ENCODE results near the gene ELF4. TPM values are rescaled to one million over a fixed set of nuclear protein-coding genes. Genes with fewer than 3 reads are reported as not detected.

Gene ELF4
- total and polyA plus RNA-seq, 9 donors: 9.3 to 25.6 (median 20.2) TPM

GRCh38 chrX:130015181-130015580 is 95.1 kb downstream of the ELF4 start:
- H3K36me3 ChIP-seq: no peaks in the 10 kb centered on the region
- no peak overlapping the region for H3K27ac ChIP-seq
- no peaks in the 10 kb centered on the region for H3K27me3 ChIP-seq
- no peaks in the 10 kb centered on the region for H3K9me3 ChIP-seq
- no peaks in the 10 kb centered on the region for H3K4me1 ChIP-seq (ENCODE audit: insufficient read depth)
- H3K4me3 ChIP-seq: no peak overlapping the region
- no peak for DNase-seq
- intact Hi-C loops (cut with DNase I): loop anchor here in 1 of 4 donors (10.0 kb wide), 1 partner anchor 80 kb away; no protein-coding TSS in a partner anchor
- 85 to 92% (median 88%) methylated on average over 15 of the region's 15 CpGs for WGBS, 3 donors
- TF ChIP-seq CTCF (IDR thresholded peaks at IDR 0.05): no peak
- no peak for TF ChIP-seq EP300 (IDR thresholded peaks at IDR 0.05)
- TF ChIP-seq POLR2A (IDR thresholded peaks at IDR 0.05): no peak

Other genes with a start within 250 kb of the ELF4 start
- 10 to 100 TPM; 11.7 to 22.6 (median 15.6) TPM for gene UTP14A, start 204.3 kb downstream of the ELF4 start, total RNA-seq
- gene UTP14A, start 204.3 kb downstream of the ELF4 start, polyA plus RNA-seq: 10 to 100 TPM; 12.9 to 36.6 TPM
- gene BCORL1, start 127.9 kb downstream of the ELF4 start, total RNA-seq: 10 to 100 TPM in 5 of 7 donors, 1 to 10 TPM in 2; 3.3 to 45.1 (median 24.1) TPM
- 1 to 10 TPM; 6.1 to 9.3 TPM for gene BCORL1, start 127.9 kb downstream of the ELF4 start, polyA plus RNA-seq
- gene AIFM1, start 55.3 kb upstream of the ELF4 start, total RNA-seq: 10 to 100 TPM in 6 of 7 donors, 1 to 10 TPM in 1; 5.2 to 25.6 (median 20.5) TPM
- gene AIFM1, start 55.3 kb upstream of the ELF4 start, polyA plus RNA-seq: 10 to 100 TPM; 11.7 to 51.4 TPM
- gene RAB33A, start 61.5 kb upstream of the ELF4 start, total RNA-seq: 1 to 10 TPM in 4 of 7 donors, under 1 TPM in 3; 0.24 to 3.3 (median 2.0) TPM
- 1 to 10 TPM; 1.3 to 1.8 TPM for gene RAB33A, start 61.5 kb upstream of the ELF4 start, polyA plus RNA-seq
- 1 to 10 TPM; 2.3 to 8.0 (median 4.9) TPM for gene ZNF280C, start 158.4 kb upstream of the ELF4 start, total RNA-seq
- 1 to 10 TPM; 2.0 to 2.9 TPM for gene ZNF280C, start 158.4 kb upstream of the ELF4 start, polyA plus RNA-seq
- 10 to 100 TPM in 3 of 7 donors, 1 to 10 TPM in 4; 6.8 to 15.1 (median 10.0) TPM for gene SLC25A14, start 229.4 kb upstream of the ELF4 start, total RNA-seq
- 10 to 100 TPM; 12.4 to 16.3 TPM for gene SLC25A14, start 229.4 kb upstream of the ELF4 start, polyA plus RNA-seq

All from ovary (tissue), 9 donors.